H54 (cell line): Measurements from ENCODE around the gene CPD.
"Not testable (repeated sequence)": the region's sequence is repeated elsewhere in the genome, so short reads cannot be mapped to it uniquely, and the experiment has no call there.

ENCODE experiments used
- DNase-seq: peaks from one replicate; pipeline ENCODE4 v3.0.0; 2011; ENCODE audit warnings: low spot score, mixed read lengths; ENCODE audit not compliant: insufficient read length
- FAIRE-seq: peaks from 3 replicates; lab custom pipeline; 2011; peaks lifted over from hg19 to GRCh38; lab: Jason Lieb, UNC
- POLR2A ChIP-seq: IDR thresholded peaks from 2 replicates; pipeline ENCODE4 v1.6.1; 2011; ENCODE audit warnings: low read depth, mild to moderate bottlenecking, low read length

The CPD gene

GRCh38 chr17:30378825-30379302, at the start of gene CPD:
CPD (plus strand) TSS chr17:30378927; CDS start chr17:30378981, 54 bp downstream.
- DNase-seq, result peak; percentile 81
- peak; percentile 80 for TF ChIP-seq POLR2A
- no peak for FAIRE-seq

DNA sequence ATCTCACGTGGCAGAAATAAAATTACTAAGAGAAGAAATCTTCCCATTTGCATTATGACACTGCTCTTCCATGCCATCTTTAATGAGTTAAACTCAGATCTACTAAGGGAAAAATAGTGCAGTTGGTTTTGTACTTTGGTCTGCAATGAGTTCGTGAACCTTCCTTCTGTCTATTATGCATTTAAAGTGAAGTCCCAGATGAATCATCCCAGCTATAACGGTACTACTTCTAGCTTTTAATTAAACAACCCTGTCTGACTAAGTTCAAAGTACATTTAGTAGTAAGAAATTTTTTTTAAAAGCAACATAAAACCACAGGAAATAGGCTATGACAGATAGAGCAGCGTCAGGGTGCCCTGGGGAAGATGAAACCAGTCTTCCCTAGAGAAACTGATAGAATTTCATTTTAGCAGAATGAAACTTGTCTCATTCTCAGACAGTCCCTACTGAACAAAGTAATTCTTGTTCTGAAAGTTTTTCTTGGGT, 46.6 kb upstream of the CPD start:
- FAIRE-seq (no peak), DNase-seq (no peak)

GRCh38 chr17:30333503-30334360, 45.0 kb upstream of the CPD start, which contains the start of gene TMIGD1:
TMIGD1 (minus strand) TSS chr17:30334057; CDS start chr17:30332133, 1,924 bp downstream.
- TF ChIP-seq POLR2A, result no peak
- FAIRE-seq (no peak), DNase-seq (no peak)

More for the DNA sequence above, 46.6 kb upstream of the CPD start:
- TF ChIP-seq POLR2A, result no peak

- no peak for DNase-seq
- no peak for FAIRE-seq
- no peak for TF ChIP-seq POLR2A
These were observed 44.3 kb upstream of the CPD start for GRCh38 chr17:30334421-30334820.

DNA sequence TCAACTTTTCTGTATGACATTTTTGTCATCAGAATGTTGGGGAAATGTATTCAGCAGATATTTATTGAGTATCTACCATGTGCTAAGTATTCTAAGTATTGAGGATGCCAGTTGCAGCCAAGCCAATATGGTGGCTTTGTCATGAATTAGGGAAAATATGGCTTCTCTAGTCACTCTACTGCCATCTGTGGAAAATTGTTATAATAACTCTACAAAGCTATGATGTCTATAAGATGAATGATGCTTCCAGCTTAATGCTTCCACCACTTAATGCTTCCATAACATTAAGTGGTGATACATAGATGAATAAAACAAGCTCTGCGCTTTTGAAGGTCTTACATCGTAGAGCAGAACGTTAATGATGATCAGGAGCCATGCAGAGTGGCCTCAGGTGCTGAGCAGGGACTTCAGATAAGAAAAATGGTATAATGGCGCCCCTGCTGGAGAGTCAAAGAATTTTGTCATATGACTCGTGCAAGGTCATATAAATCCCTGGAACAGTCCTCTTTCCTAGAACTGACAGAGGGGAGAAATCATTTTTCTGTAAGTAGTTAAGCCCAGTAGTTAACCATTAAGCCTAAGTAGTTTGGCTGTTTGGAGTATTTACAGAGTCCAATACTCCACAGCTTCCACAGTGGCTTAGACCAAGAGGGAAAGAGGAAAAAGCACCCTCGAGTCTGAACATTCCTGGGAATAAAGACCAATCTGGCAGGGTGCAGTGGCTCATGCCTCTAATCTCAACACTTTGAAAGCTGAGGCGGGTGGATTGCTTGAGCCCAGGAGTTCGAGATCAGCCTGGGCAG, 42.2 kb upstream of the CPD start:
- DNase-seq (no peak), FAIRE-seq (no peak)
- TF ChIP-seq POLR2A, result no peak

DNA sequence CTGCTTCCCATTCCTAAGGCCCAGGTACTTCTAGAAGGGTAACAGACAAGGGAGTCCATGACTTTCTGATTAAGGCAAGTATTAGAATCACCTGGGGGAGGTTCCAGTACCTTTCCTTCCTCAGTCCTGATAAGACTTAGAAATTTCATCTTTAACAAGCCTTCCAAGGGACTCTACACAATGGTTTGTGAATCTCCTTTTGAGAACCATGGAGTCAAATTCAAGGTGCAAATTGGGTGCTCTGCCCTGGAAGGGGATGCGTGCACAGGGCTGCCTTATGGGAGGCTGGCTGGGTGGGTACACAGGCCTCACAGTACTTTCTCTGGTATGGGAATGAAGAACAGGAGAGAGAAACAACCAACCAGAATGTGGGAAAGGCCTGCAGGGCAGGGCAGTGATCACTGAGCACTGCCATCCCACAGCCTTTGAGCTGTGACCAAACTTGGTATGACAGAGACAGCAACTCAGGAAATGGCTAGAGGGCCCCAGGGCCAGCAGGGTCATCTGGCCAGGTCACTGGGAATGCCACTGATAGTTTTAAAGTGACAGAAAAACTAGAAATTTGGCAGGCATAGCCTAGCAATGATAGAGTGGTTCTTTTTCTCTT, 41.2 kb upstream of the CPD start:
- DNase-seq (no peak), FAIRE-seq (no peak)
- TF ChIP-seq POLR2A, result no peak

DNA sequence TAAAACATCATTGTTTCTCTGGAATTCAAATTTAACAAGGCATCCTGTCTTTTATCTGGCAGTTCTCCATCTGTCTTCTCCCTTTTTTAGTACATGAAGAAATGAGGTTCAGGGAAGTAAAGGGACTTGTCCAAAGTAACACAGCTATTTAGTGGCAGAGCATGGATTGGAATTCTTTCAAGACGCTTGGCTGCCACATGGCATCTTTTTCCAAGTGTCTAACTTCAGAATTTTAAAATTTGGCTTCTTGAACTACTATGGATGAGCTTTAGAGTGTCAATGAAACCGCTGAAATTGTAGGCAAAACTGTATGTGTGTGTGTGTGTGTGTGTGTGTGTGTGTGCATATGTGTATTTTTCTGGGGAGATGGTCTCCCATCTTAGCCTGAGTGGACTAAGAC, 39.6 kb upstream of the CPD start:
- no peak for TF ChIP-seq POLR2A
- FAIRE-seq, result no peak
- no peak for DNase-seq

DNA sequence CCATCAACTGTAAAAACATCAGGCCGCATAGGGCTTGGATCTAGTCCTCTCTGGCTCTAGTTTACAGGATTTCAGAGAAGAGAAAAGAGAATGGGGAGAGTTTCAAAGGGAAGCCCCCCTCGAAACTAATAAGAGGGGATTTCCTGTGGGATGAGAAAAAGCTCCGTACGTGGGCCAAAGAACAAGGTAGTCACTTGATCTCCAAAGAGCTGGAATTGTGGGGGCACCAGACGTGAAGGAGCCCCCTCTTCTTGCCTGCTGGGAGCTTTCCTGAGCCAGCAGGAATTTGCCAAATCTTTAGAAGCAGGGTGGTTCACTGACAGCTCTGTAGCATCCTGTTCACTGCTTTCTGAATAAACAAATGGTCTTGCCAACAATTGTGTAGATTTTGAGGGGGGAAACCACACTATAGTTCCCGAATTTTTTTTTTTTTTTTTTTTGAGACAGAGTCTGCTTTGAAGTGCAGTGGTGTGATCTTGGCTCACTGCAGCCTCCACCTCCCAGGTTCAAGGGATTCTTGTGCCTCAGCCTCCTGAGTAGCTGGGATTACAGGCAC, 37.8 kb upstream of the CPD start:
- FAIRE-seq (no peak), DNase-seq (no peak)
- no peak for TF ChIP-seq POLR2A

GRCh38 chr17:30341703-30342249, 37.0 kb upstream of the CPD start:
- TF ChIP-seq POLR2A, result no peak
- FAIRE-seq (no peak), DNase-seq (no peak)

- DNase-seq, FAIRE-seq: not testable (repeated sequence)
These were observed 35.5 kb upstream of the CPD start for GRCh38 chr17:30343244-30343643.

GRCh38 chr17:30343796-30344195, 34.9 kb upstream of the CPD start:
- FAIRE-seq (no peak), DNase-seq (no peak)
- no peak for TF ChIP-seq POLR2A

- DNase-seq (no peak), FAIRE-seq (no peak)
- no peak for TF ChIP-seq POLR2A
These were observed 34.2 kb upstream of the CPD start for GRCh38 chr17:30344283-30345088.
